Brain microvascular endothelial cell (primary cell): Measurements from ENCODE around the gene CACHD1.

ENCODE experiments used
- DNase-seq: peaks from one replicate; pipeline ENCODE4 v3.0.0-alpha.2; 2020
- H3K27ac ChIP-seq: fragments of 250-450 bp; sonication (Bioruptor Pico); 2 replicates; pipeline ENCODE4 v1.5.1; 2020; ENCODE audit warnings: mild to moderate bottlenecking, moderate library complexity
- H3K27me3 ChIP-seq: fragments of 250-450 bp; sonication (Bioruptor Pico); replicated peaks from 2 replicates; pipeline ENCODE4 v1.5.1; 2020; ENCODE audit warnings: mild to moderate bottlenecking
- H3K36me3 ChIP-seq: fragments of 250-450 bp; sonication (Bioruptor Pico); replicated peaks from 2 replicates; pipeline ENCODE4 v1.5.1; 2020; ENCODE audit warnings: mild to moderate bottlenecking
- H3K4me3 ChIP-seq: 2 replicates; pipeline ENCODE4 v1.5.1; 2011; ENCODE audit warnings: low read depth, mild to moderate bottlenecking, control low read depth, low read length, moderate library complexity
- in situ Hi-C: cut with HindIII; loops from 2 replicates; pipeline ENCODE4 v1.10.0; 2017; ENCODE audit warnings: low sequenced_read_pairs, low pct_ligation_motif_present
- TF ChIP-seq, protein P1 (sequence below): IDR thresholded peaks from 2 replicates; pipeline ENCODE4 v1.5.1; 2011; ENCODE audit warnings: low read depth, mild to moderate bottlenecking, moderate library complexity, low read length, control low read depth, inconsistent platforms; ENCODE audit errors: missing control alignments

The CACHD1 gene

GRCh38 chr1:64594446-64594845, 124.5 kb downstream of the CACHD1 start:
- Histone ChIP-seq H3K27me3 (no peaks in the 10 kb centered on the region), H3K27ac (no peak overlapping the region), H3K36me3 (no peaks in the 10 kb centered on the region), H3K4me3 (no peak overlapping the region)
- no peak for DNase-seq
- TF ChIP-seq, protein P1, sequence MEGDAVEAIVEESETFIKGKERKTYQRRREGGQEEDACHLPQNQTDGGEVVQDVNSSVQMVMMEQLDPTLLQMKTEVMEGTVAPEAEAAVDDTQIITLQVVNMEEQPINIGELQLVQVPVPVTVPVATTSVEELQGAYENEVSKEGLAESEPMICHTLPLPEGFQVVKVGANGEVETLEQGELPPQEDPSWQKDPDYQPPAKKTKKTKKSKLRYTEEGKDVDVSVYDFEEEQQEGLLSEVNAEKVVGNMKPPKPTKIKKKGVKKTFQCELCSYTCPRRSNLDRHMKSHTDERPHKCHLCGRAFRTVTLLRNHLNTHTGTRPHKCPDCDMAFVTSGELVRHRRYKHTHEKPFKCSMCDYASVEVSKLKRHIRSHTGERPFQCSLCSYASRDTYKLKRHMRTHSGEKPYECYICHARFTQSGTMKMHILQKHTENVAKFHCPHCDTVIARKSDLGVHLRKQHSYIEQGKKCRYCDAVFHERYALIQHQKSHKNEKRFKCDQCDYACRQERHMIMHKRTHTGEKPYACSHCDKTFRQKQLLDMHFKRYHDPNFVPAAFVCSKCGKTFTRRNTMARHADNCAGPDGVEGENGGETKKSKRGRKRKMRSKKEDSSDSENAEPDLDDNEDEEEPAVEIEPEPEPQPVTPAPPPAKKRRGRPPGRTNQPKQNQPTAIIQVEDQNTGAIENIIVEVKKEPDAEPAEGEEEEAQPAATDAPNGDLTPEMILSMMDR, result no peak
- in situ Hi-C loops, result no loop called here

GRCh38 chr1:64595871-64596515, 126.1 kb downstream of the CACHD1 start:
- H3K27ac ChIP-seq, result no peak overlapping the region
- in situ Hi-C loops, result no loop called here
- DNase-seq, result no peak

DNA sequence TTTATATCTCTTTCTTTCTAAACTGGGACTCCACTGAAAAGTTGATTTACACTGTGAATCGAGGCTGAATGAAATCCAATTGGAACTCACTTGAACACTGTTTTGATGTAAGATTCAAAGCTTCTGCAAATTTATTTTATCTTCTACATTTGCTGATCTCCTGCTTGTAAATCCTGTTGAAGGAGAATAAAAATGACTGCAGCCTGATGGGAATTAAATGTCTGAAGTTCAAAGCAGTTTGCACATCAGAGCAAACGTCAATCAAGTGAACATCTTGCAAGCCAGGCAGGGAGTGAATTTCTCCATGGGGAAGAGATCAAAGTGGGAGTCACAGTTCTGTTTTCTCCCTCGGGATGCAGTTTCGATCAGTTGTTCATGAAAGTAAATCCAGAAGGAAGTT, 127.2 kb downstream of the CACHD1 start:
- no peak overlapping the region for H3K27ac ChIP-seq
- in situ Hi-C loops, result no loop called here
- no peaks in the 10 kb centered on the region for H3K36me3 ChIP-seq
- no peak for DNase-seq
- no peaks in the 10 kb centered on the region for H3K27me3 ChIP-seq
- TF ChIP-seq, protein P1, result no peak
- H3K4me3 ChIP-seq, result no peak overlapping the region

More at GRCh38 chr1:64595871-64596515, 126.1 kb downstream of the CACHD1 start:
- Histone ChIP-seq H3K4me3 (no peak overlapping the region), H3K36me3 (no peaks in the 10 kb centered on the region), H3K27me3 (no peaks in the 10 kb centered on the region)
- TF ChIP-seq, protein P1, result no peak

GRCh38 chr1:64598100-64598571, 128.2 kb downstream of the CACHD1 start:
- in situ Hi-C loops, result no loop called here
- Histone ChIP-seq H3K4me3 (no peak overlapping the region), H3K36me3 (no peaks in the 10 kb centered on the region), H3K27ac (no peak overlapping the region), H3K27me3 (no peaks in the 10 kb centered on the region)
- DNase-seq, result peak; percentile 20
- TF ChIP-seq, protein P1, result no peak

DNA sequence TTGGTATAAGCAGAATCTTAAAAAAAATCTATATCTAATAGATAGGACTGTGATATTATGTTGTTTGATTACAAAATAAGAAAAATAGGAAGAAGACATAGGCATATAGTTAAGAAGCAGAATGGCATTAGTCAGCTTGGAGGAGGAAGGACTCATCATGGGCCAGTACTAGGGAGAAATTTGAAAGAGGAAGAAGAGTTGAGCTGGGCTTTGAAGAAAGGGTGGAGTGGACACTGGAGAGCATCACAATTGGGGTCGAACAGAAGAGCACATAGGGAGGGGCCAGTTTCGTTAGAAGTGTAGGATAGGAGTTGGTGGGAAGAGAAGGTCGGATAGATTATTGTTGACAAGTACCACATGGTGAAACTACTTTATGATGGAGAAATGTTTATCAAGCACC, 129.3 kb downstream of the CACHD1 start:
- Histone ChIP-seq H3K36me3 (no peaks in the 10 kb centered on the region), H3K4me3 (no peak overlapping the region), H3K27ac (no peak overlapping the region), H3K27me3 (no peaks in the 10 kb centered on the region)
- DNase-seq, result no peak
- TF ChIP-seq, protein P1, result no peak
- in situ Hi-C loops, result no loop called here

GRCh38 chr1:64601207-64601606, 131.3 kb downstream of the CACHD1 start:
- no peaks in the 10 kb centered on the region for H3K27me3 ChIP-seq
- DNase-seq, result no peak
- no peaks in the 10 kb centered on the region for H3K36me3 ChIP-seq
- TF ChIP-seq, protein P1, result no peak
- no peak overlapping the region for H3K27ac ChIP-seq
- in situ Hi-C loops, result no loop called here
- H3K4me3 ChIP-seq, result no peak overlapping the region
